Stomach (tissue), 9 donors: ENCODE data around the gene CFAP210. TPM values are rescaled to one million over a fixed set of nuclear protein-coding genes. Genes with fewer than 3 reads are reported as not detected.
"Not testable (repeated sequence)": the region's sequence is repeated elsewhere in the genome, so short reads cannot be mapped to it uniquely, and the experiment has no call there.

Source experiments
- DNase-seq, 2 donors: peaks; one replicate each; pipeline versions ENCODE4 v3.0.0 to v3.0.0-alpha.2; 2013 to 2019
- H3K27ac ChIP-seq, 5 donors: fragments of 200-600 bp in 4 of 5; sonication (generic) in 4 of 5; one replicate each; pipeline ENCODE4 v1.5.1; 2013 to 2019; ENCODE audit warnings: mild to moderate bottlenecking in 1 of 5, moderate library complexity in 1 of 5
- H3K27me3 ChIP-seq, 3 donors: fragments of 200-600 bp; sonication (generic); one replicate each; pipeline ENCODE4 v1.5.1; 2017 to 2019; ENCODE audit warnings: mixed run types in 1 of 3
- H3K36me3 ChIP-seq, 4 donors: fragments of 200-600 bp; sonication (generic); 1 replicate in 3 of 4; 2 replicates in 1 of 4; pipeline ENCODE4 v1.5.1; 2016 to 2019
- H3K4me1 ChIP-seq, 4 donors: fragments of 200-600 bp; sonication (generic); one replicate each; pipeline ENCODE4 v1.5.1; 2016 to 2019
- H3K4me3 ChIP-seq, 4 donors: fragments of 200-600 bp; sonication (generic) in 3 of 4; one replicate each; pipeline ENCODE4 v1.5.1; 2016 to 2019; ENCODE audit warnings: mild to moderate bottlenecking in 1 of 4
- H3K9me3 ChIP-seq, 4 donors: fragments of 200-600 bp; sonication (generic); one replicate each; pipeline ENCODE4 v1.5.1; 2016 to 2019
- CTCF ChIP-seq, 7 experiments: fragments of 450-650 bp in 4 of 7; fragments of 200-600 bp in 3 of 7; sonication (generic) in 3 of 7; IDR thresholded peaks; one replicate each; pipeline ENCODE4 v1.5.1; 2016 to 2019; ENCODE audit warnings: antibody characterized with exemption in 7 of 7, control low read depth in 2 of 7, mild to moderate bottlenecking in 1 of 7
- EP300 ChIP-seq: sonication (generic); formaldehyde crosslinking; IDR thresholded peaks from one replicate; pipeline ENCODE4 v1.6.1; 2017; ENCODE audit warnings: antibody characterized with exemption
- POLR2A ChIP-seq, 4 donors: fragments of 450-650 bp; IDR thresholded peaks; one replicate each; pipeline ENCODE4 v1.6.1; 2016; ENCODE audit warnings: antibody characterized with exemption in 4 of 4, control low read depth in 2 of 4, mild to moderate bottlenecking in 1 of 4, moderate library complexity in 1 of 4
- POLR2AphosphoS5 ChIP-seq, 3 donors: sonication (generic); formaldehyde crosslinking; IDR thresholded peaks; one replicate each; pipeline ENCODE4 v1.6.1; 2016; ENCODE audit warnings: antibody characterized with exemption in 3 of 3
- WGBS, 5 donors: extraction: QIAGEN DNeasy Blood & Tissue Kit in 3 of 5; methylation state at CpG; one replicate each; pipeline versions ENCODE4 v1.1.5 to v1.1.7; 2013 to 2018; 5-methylcytosine and 5-hydroxymethylcytosine counted together
- intact Hi-C: fragments of 100-400 bp; cut with DNase I; formaldehyde crosslinking; loops from one replicate; pipeline ENCODE4 v1.15.1; 2023; ENCODE audit warnings: low total_unique reads
- polyA plus RNA-seq, 3 donors: library from polyadenylated mRNA; stranded (reverse); fragments of 200-250 nt; gene quantifications; one replicate each; pipeline ENCODE4 v1.2.3, GENCODE V29; 2013
- small RNA-seq, 4 donors: library from RNA; depleted of rRNA; stranded (forward); fragments of <200 nt; gene quantifications; one replicate each; pipeline ENCODE3, GENCODE V24; 2016
- total RNA-seq, 5 donors: library from RNA; depleted of rRNA; stranded (reverse); fragments of >200 nt; gene quantifications; one replicate each; pipeline versions ENCODE4 v1.1.0 to v1.2.3, GENCODE V29; 2014 to 2016
- donor health status: healthy with polysubstance abuse.
- donor health status: Bipolar disorder and iron deficiency.
- donor health status: healthy.

Gene CFAP210
- total and polyA plus RNA-seq, 8 donors: 0.23 to 2.1 (median 0.37) TPM; not detected in 5

GRCh38 chr2:169613876-169614275, 80.3 kb downstream of the CFAP210 start:
- H3K27ac ChIP-seq: no peak overlapping the region
- intact Hi-C loops: no loop called here
- H3K36me3 ChIP-seq: peaks cover 32 to 99% (median 98%) of the 10 kb centered on the region in 4 donors
- WGBS, 5 donors: 78 to 89% (median 84%) methylated on average over 2 of the region's 2 CpGs
- no peak overlapping the region for H3K4me3 ChIP-seq
- H3K9me3 ChIP-seq: no peaks in the 10 kb centered on the region
- no peak for DNase-seq
- H3K4me1 ChIP-seq: no peaks in the 10 kb centered on the region
- H3K27me3 ChIP-seq: no peaks in the 10 kb centered on the region
- TF ChIP-seq EP300: no peak
- TF ChIP-seq POLR2AphosphoS5 (IDR thresholded peaks at IDR 0.05): no peak
- TF ChIP-seq POLR2A (IDR thresholded peaks at IDR 0.05): no peak
- no peak for TF ChIP-seq CTCF (IDR thresholded peaks at IDR 0.05)

- Histone ChIP-seq H3K36me3 (peaks cover 46 to 100% (median 99%) of the 10 kb centered on the region in 4 donors), H3K27ac (no peak overlapping the region), H3K4me1 (no peaks in the 10 kb centered on the region), H3K9me3 (no peaks in the 10 kb centered on the region), H3K4me3 (no peak overlapping the region), H3K27me3 (no peaks in the 10 kb centered on the region)
- TF ChIP-seq POLR2AphosphoS5 (IDR thresholded peaks at IDR 0.05) (no peak), POLR2A (IDR thresholded peaks at IDR 0.05) (no peak), CTCF (IDR thresholded peaks at IDR 0.05) (no peak), EP300 (no peak)
- intact Hi-C loops: no loop called here
- 83 to 94% (median 87%) methylated on average over 2 of the region's 2 CpGs for WGBS, 5 donors
- no peak for DNase-seq
Measured at GRCh38 chr2:169609264-169609663, 84.9 kb downstream of the CFAP210 start.

DNA sequence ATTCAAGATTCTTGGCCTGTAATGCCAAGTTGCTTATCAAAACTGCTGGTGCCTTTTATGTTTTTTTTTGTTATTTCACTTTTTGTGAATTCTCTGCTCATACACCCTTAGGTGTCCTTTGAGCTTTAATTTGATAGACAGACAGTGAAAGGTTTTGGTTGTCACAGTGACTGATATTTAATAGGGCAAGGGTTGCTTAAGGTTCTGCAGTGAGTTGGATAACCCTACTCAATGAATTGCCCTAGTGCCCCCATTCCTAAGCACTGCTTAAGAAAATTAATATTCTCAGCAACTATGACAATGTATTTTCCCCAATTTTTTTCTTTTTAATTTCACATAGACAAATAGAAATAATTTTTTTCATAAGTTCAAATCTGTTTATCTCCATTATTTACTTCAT, 94.6 kb downstream of the CFAP210 start:
- Histone ChIP-seq H3K27me3 (no peaks in the 10 kb centered on the region), H3K4me3 (no peak overlapping the region), H3K27ac (no peak overlapping the region), H3K36me3 (peaks cover 4 to 20% (median 11%) of the 10 kb centered on the region in 4 donors), H3K9me3 (no peaks in the 10 kb centered on the region), H3K4me1 (peaks cover 0 to 36% (median 12%) of the 10 kb centered on the region in 4 donors)
- intact Hi-C loops: no loop called here
- no peak for DNase-seq
- TF ChIP-seq POLR2AphosphoS5 (IDR thresholded peaks at IDR 0.05) (no peak), EP300 (no peak), POLR2A (IDR thresholded peaks at IDR 0.05) (no peak), CTCF (IDR thresholded peaks at IDR 0.05) (no peak)

DNA sequence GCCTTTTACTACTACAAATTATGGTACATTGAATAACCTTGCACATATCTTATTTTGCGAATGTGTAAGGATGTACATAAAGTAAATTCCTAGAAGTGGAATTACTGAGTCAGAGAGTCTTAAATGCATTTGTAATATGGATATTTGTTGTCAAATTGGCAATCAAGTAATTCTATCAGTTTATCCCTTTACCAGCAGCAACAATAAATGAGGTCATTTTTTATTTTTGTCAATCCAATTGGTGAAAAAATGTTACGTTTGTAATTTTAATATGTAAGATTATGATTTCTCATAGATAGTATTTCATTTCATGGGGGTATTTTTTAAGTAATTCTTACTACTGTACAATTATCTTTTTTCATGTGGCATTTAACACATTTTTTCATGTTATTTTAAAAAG, 95.2 kb downstream of the CFAP210 start:
- Histone ChIP-seq H3K27me3 (no peaks in the 10 kb centered on the region), H3K36me3 (peaks cover 0 to 15% (median 5%) of the 10 kb centered on the region in 4 donors), H3K9me3 (no peaks in the 10 kb centered on the region), H3K4me1 (peaks cover 0 to 35% (median 12%) of the 10 kb centered on the region in 4 donors), H3K27ac (no peak overlapping the region), H3K4me3 (no peak overlapping the region)
- 92 to 97% (median 96%) methylated on average over 2 of the region's 2 CpGs for WGBS, 5 donors
- intact Hi-C loops: no loop called here
- TF ChIP-seq POLR2AphosphoS5 (IDR thresholded peaks at IDR 0.05): no peak
- no peak for TF ChIP-seq POLR2A (IDR thresholded peaks at IDR 0.05)
- TF ChIP-seq EP300: no peak
- TF ChIP-seq CTCF (IDR thresholded peaks at IDR 0.05): no peak
- no peak for DNase-seq

DNA sequence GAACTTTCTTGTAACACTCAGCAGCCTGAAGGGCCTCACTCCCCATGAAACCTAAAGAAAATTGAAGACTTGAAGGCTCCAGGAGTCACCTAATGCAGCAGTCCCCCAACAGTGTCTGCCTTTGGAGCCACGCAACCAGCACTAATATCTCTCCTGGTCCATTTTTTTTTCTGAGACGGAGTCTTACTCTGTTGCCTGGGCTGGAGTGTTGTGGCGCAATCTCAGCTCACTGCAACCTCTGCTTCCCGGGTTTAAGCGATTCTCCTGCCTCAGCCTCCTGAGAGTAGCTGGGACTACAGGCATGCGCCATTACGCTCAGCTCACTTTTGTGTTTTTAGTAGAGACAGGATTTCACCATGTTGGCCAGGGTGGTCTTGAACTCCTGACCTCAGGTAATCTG, 97.7 kb downstream of the CFAP210 start:
- intact Hi-C loops, H3K27me3 ChIP-seq, H3K27ac ChIP-seq, DNase-seq, H3K4me3 ChIP-seq, H3K9me3 ChIP-seq: not testable (repeated sequence)
- 80 to 96% (median 89%) methylated on average over 6 to 7 of the region's 7 CpGs for WGBS, 5 donors
- H3K4me1 ChIP-seq: peaks cover 0 to 11% (median 4%) of the 10 kb centered on the region in 4 donors
- peaks cover 0 to 14% (median 4%) of the 10 kb centered on the region in 4 donors for H3K36me3 ChIP-seq

Small RNA genes lying within 50 kb of the gene (small RNA-seq; reads per million reads assigned to genes)
- gene RF00432: 0 reads per million in 4 donors

Other genes with a start within 250 kb of the CFAP210 start
- gene BBS5, start 214.9 kb downstream of the CFAP210 start, total RNA-seq: 10 to 100 TPM in 2 of 5 donors, 1 to 10 TPM in 2, under 1 TPM in 1; 0.58 to 14.0 (median 5.8) TPM
- gene BBS5, start 214.9 kb downstream of the CFAP210 start, polyA plus RNA-seq: 1 to 10 TPM; 2.1 to 4.5 (median 2.7) TPM
- 1 to 10 TPM in 1 of 5 donors, not detected in 4; 1.7 TPM for gene KLHL41, start 184.7 kb downstream of the CFAP210 start, total RNA-seq
- 1 to 10 TPM in 2 of 3 donors, under 1 TPM in 1; 0.37 to 3.7 (median 1.3) TPM for gene KLHL41, start 184.7 kb downstream of the CFAP210 start, polyA plus RNA-seq
- 10 to 100 TPM in 4 of 5 donors, 1 to 10 TPM in 1; 6.4 to 32.3 (median 23.5) TPM for gene FASTKD1, start 120.5 kb downstream of the CFAP210 start, total RNA-seq
- gene FASTKD1, start 120.5 kb downstream of the CFAP210 start, polyA plus RNA-seq: 10 to 100 TPM in 2 of 3 donors, 1 to 10 TPM in 1; 4.0 to 37.2 (median 18.9) TPM
- 10 to 100 TPM; 26.1 to 69.9 (median 28.0) TPM for gene PPIG, start 110.1 kb downstream of the CFAP210 start, total RNA-seq
- 10 to 100 TPM; 22.0 to 98.8 (median 27.8) TPM for gene PPIG, start 110.1 kb downstream of the CFAP210 start, polyA plus RNA-seq
- gene PHOSPHO2, start 64 bp upstream of the CFAP210 start, total RNA-seq: 10 to 100 TPM in 2 of 5 donors, 1 to 10 TPM in 3; 1.3 to 22.0 (median 4.2) TPM
- gene PHOSPHO2, start 64 bp upstream of the CFAP210 start, polyA plus RNA-seq: 1 to 10 TPM; 2.2 to 4.3 (median 3.7) TPM
- 10 to 100 TPM in 3 of 5 donors, 1 to 10 TPM in 2; 5.3 to 37.3 (median 10.3) TPM for gene KLHL23, start 39.4 kb upstream of the CFAP210 start, total RNA-seq
- 1 to 10 TPM; 3.7 to 5.8 (median 5.3) TPM for gene KLHL23, start 39.4 kb upstream of the CFAP210 start, polyA plus RNA-seq
- gene SSB, start 104.5 kb upstream of the CFAP210 start, total RNA-seq: 10 to 100 TPM; 30.7 to 94.2 (median 41.4) TPM
- gene SSB, start 104.5 kb upstream of the CFAP210 start, polyA plus RNA-seq: 10 to 100 TPM; 60.0 to 76.5 (median 66.6) TPM
- 10 to 100 TPM in 4 of 5 donors, 1 to 10 TPM in 1; 1.4 to 46.9 (median 36.0) TPM for gene METTL5, start 130.5 kb upstream of the CFAP210 start, total RNA-seq
- 10 to 100 TPM; 61.6 to 87.2 (median 71.3) TPM for gene METTL5, start 130.5 kb upstream of the CFAP210 start, polyA plus RNA-seq
- 100 to 1,000 TPM in 1 of 5 donors, 10 to 100 TPM in 4; 32.7 to 151 (median 62.9) TPM for gene UBR3, start 133.0 kb upstream of the CFAP210 start, total RNA-seq
- 10 to 100 TPM in 1 of 3 donors, 1 to 10 TPM in 2; 4.8 to 10.5 (median 5.5) TPM for gene UBR3, start 133.0 kb upstream of the CFAP210 start, polyA plus RNA-seq